OCI-M1 (cell line): Measurements from ENCODE around the gene STIL.
A peak's percentile ranks its signal among the peaks of the same experiment; 100 is the strongest.

Experiments used
- DNase-seq: peaks from one replicate; lab custom pipeline; 2025; lab: John Stamatoyannopoulos, UW

Gene STIL

DNA sequence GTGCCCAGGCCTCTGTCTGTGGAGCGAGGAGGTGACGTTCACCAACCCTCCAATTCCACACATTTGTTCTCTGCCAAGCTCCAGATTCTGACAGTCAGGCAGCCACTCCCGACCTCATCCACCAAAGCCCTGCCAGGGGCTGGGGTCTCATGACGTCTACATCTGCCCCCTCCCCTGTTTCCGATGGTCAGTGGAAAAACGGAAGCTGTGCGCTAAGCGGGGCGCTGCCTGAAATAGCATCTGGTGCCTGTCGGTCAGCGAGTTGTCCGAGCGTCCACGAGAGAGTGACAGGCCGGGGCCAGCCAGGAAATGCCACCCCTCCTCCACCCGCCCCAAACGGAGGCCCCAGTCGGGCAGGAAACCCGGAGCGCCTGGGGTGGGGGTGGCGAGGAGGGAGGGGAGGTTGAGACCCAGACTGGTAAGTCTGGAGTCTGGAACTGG lies 78.7 kb downstream of the STIL start:
- DNase-seq, result no peak

DNA sequence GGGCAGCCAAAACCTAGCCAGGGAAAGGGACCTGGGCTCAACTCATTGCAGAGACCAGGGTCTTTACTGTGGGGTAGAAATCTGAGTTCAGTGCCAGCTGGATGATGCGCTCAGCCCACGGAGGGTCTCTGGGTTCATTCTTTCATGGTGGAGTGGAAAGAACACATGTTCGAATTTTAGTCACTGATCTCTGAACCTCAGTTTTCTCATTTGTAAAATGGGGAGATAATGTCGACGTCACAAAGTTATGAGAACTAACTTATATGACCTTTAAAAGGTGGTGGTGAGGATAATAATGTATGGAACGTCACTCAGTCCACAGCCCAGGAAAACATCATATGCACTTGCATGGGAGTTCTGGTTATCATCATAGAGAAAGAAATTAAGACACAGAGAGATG lies 80.8 kb downstream of the STIL start:
- DNase-seq, result no peak

DNA sequence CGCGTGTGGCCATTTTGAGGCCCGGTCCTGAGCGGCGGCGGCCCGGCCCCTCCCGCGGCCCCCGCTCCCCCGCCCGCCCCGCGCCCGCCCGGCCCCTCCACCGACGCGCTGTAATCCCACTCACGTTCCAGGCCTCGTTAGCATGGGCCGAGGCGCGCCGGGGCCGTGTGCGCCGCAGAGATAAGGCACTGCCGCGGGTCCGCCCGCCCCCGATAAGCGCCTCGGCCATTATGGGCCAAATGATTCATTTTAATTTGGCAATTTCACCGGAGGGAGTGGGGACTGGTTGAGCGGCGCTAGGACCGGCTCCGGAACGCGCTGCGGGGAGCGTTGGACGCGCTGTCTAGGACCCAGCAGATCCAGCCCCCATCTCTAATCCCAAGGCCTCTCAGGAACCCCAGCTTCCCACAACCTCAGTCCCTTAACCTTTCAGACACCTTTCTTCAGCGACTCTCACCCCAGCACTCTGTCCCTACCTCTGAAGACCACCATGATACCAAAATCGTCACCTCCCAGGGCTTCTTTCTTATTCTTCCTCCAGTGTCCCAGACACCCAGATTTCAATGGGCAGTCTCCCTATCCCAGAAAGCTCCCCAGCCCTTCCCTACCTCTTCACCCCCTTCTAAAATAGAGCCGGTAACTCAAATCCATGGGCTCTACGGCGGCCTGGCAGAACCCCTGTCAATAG lies 81.6 kb downstream of the STIL start, which contains the start of gene TAL1:
TSS of gene TAL1 (minus strand) at position 39 of the 688 bp plus-strand sequence. CDS start 6,337 bp downstream, outside the sequence.
- peak; percentile 98 for DNase-seq

- peak; percentile 92 for DNase-seq
These were observed 82.4 kb downstream of the STIL start for GRCh38 chr1:47231301-47232186.

- DNase-seq, result no peak
These were observed 83.2 kb downstream of the STIL start for GRCh38 chr1:47230692-47231300.

GRCh38 chr1:47229886-47230691 lies 83.9 kb downstream of the STIL start:
- peak; percentile 35 for DNase-seq

GRCh38 chr1:47229031-47229885 lies 84.7 kb downstream of the STIL start:
- peak; percentile 87 for DNase-seq

DNA sequence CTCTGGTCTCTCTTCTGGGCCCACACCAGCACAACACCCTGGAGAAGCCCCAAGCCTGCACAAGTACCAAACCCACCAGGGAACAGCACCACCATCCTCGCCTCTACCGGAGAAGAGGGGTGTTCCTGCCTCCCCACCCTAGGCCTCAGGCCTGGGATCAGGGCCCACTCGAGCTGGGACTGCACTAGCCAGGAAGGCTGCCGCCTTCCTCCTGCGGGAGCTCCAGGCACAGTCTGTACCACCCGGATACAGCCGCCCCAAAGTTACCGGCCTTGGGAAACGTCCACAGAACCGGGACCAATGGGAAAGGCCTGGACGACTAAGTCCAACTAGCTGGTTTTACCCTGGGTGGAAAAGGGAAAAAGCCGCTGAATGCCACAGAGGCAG lies 85.3 kb downstream of the STIL start:
- peak; percentile 48 for DNase-seq

DNA sequence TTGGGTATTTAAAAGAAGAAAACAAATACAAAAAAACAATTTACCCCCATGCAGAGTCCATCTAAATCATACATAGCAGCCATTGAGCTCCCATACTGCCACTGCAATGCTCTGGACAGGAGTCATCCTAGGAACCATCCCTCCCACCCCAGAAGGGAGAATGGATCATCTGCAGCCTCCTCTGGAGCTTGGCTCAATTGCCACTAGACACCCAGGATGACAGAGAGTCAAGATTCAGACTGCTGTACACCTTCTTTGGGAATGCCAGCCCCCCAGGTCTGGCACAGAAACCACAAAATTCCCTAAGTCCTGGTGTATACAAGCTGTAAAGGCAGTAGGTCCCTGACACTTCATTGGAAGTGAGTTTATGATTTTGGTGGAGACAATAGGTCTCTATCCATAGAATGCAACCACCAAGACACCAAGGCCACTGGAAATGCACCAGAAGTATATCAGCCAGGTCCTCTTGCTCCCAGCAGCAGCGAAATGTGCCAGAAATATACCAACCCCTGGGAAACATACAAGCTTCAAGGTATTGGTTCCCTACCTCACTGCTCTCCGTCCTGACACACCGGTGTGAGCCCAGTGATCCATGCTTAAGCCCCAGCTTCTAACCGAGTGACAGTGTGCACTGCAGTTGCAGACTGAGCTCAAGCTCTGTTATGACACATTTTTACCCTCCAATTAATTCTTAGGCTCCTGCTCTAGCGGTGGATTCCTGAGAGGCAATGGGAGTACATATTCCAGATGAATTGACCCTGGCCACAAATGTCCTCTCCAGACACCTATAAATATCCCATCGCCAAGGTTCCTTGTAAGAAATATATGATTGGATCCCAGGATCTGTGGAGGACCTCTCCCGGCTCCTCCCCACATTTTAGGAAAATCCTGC lies 86.4 kb downstream of the STIL start:
- DNase-seq, result peak; percentile 66

- peak; percentile 57 for DNase-seq
These were observed 87.1 kb downstream of the STIL start for GRCh38 chr1:47226839-47227215.

DNA sequence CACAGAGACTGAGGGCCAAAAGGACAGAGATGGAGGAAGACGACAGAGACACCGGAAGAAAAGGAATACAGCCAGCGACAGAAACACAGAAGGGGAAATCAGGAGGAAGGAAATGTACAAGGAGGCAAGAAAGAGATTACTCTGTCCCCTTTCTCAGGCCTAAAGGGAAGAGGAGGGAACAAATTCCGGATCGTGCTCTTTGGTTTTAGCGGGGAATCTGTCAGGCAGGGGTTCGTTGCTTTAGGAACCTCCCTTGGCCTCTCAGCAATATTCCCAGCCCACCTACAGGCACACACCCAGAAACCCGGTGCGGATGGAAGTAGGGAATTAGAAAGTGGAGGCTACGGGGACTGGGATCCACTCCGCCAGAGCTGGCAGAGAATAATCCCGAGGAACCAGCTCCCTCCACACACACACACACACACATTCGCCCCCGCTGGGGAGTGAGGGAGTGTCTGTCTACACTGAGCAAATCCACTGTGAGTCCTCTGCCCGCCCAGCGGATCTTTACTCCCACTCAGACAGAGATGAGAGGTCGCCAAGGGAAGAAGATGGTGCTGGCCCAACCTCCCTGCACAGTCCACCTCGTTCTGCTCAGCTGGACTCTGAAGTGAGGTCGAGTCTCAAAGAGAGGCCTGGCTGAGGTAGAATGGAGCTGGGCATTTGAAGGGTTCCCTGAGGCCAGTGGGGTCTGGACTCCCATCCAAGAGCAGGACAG lies 87.7 kb downstream of the STIL start:
- DNase-seq, result peak; percentile 57

DNA sequence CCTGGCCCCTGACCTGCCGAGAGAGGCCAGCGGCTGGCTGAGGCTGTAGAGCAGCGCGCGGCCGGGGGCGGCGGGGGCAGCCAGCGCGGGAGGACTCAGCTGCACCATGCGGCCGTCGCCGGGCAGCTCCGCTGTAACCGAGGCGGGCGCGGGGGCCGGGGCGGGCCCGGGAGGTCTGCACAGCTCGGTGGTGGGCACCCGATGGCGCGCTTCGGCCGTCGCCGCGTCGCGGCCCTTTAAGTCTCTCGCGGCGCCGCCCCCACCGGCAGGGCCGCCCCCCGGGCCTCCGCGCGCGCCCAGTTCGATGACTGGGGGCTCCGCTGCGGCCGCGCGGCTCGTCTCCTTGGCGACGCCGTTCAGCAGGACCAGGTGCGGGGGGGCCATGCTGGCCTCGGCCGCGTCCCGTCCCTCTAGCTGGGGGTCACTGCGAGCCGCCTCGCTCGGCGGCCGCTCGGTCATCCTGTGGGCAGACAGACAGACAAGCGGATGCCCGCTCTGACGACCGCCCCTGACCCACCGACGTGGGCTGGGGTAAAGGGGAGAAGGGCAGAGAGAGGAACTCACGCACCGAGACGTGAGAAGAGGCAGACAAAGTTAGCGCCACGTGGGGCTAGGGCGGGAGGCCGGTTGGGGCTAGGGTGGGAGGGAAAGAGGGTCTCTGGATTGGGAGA lies 88.4 kb downstream of the STIL start:
- DNase-seq, result peak; percentile 28

DNA sequence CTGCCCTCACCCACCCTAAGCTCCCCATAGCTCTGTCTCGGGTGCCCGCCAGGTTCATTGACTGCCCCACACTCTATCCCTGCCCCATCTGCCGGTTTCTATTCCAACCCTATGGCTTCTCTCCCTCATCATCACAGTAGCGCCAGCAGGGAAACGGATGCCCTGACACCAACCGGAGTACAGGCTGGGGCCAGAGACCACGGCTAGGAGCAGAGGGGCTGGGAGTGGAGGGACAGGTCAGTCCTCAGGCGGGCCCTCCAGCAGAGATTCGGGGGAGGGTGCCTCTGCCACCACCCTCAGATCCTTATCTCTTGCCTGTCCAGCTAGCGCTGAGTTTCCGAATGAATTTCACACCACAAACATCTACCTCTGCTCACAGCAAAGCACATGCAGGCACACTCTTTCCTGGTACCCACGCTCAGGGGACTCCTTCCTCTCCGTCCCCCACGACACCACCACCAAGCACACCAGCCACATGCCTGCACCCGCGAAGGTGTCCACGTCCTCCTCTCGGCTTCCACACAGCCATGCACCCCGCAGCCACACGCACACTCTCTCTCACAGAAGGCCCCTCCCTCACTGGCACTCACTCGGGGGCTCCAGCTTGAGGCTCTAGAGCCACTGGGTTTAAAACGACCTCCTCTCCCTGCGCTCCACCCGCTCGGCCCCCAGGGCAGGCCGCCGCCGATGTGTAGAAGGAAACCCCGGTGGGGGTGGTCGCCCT lies 89.1 kb downstream of the STIL start:
- no peak for DNase-seq

- DNase-seq, result no peak
These were observed 89.8 kb downstream of the STIL start for GRCh38 chr1:47223921-47224675.

DNA sequence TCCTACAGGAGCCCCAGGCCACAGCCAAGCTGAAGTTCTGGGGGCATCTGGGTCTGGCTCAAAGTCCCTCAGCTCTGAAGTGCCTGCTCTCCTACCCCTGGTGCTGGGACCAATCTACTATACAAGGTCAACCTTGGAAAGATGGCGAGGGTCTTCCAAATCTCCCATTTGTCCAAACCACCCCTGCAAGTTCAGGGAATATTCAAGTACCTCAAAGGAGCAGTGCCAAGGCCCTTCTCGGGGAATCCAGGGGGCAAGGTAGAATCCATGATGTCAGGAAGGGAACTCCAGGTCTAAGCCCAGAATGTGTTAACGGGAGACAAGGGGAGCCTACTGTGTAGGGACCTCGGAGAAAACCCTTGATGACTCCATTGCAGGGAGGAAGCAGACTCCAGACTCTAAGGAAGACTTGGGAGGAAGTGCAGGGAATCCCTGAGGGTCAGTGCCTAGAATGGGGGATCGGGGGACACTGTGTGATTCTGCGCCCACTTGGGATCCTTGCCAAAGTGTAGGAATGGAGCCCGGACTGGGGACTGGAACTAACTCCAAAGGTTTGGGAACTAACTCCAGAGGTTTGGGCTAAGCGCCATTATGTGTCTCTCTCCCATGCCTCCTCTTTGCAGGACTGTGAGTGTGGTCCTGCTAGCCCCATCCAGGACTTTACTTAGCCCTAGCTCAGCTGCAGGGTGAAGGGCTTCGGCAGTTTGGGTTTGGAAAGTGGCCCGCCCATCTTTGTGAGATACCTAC lies 90.6 kb downstream of the STIL start:
- no peak for DNase-seq

DNA sequence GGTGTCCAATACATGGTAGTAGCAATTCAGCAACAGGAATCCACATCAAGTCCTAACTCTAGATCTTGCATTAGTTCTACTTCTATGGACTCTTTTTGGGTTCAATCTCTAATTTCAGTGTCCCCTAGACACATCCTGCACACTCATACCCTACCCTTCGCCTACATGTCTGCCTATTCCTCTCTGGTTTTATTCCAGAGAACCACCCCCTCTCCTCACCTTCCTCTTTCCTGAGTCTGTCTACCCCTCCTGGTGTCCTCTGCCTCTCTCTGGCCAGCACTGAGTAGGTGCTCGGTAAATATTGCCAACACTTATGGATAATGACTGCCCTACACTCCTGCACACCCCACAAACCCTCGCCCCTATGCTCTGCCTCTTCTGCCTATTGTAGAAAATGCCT lies 91.5 kb downstream of the STIL start:
- no peak for DNase-seq
